WTC11 (cell line): Measurements from ENCODE around the gene CELF6. TPM values are rescaled to one million over a fixed set of nuclear protein-coding genes. Genes with fewer than 3 reads are reported as not detected.

Experiments used
- ATAC-seq: fragments of 200-7000 bp; cut with Tn5 transposase; 2 replicates; pipeline ENCODE4 v1.10.0; 2021; ENCODE audit warnings: mild to moderate bottlenecking, moderate library complexity
- CTCF ChIA-PET: fragments of 300-600 bp; sonication (Branson Sonifier 250); formaldehyde crosslinking; loops from one replicate; lab custom pipeline; 2021; ENCODE audit warnings: antibody characterized with exemption; lab: Charles Lee
- POLR2A ChIA-PET: fragments of 350-600 bp; sonication (Branson Sonifier 250); formaldehyde crosslinking; loops from one replicate; lab custom pipeline; 2021; ENCODE audit warnings: antibody characterized with exemption; lab: Charles Lee
- DNase-seq: peaks from one replicate; pipeline ENCODE4 v3.0.0; 2021; ENCODE audit warnings: low spot score
- H3K27ac Mint-ChIP-seq: 2 replicates; pipeline ENCODE4 v1.8.0; 2021; ENCODE audit warnings: mixed read lengths
- H3K27me3 Mint-ChIP-seq: 2 replicates; pipeline ENCODE4 v1.8.0; 2021; ENCODE audit warnings: low read depth, mild to moderate bottlenecking, moderate library complexity, mixed read lengths
- H3K36me3 Mint-ChIP-seq: 2 replicates; pipeline ENCODE4 v1.8.0; 2021; ENCODE audit warnings: mixed read lengths
- H3K4me1 Mint-ChIP-seq: 2 replicates; pipeline ENCODE4 v1.8.0; 2022; ENCODE audit warnings: mixed read lengths
- H3K4me3 Mint-ChIP-seq: 2 replicates; pipeline ENCODE4 v1.8.0; 2021; ENCODE audit warnings: mild to moderate bottlenecking, moderate library complexity, mixed read lengths
- H3K9me3 Mint-ChIP-seq: 2 replicates; pipeline ENCODE4 v1.8.0; 2021; ENCODE audit warnings: mixed read lengths
- FOXP1 ChIP-seq: sonication (generic); formaldehyde crosslinking; IDR thresholded peaks from 2 replicates; pipeline ENCODE4 v1.8.0; 2022; ENCODE audit warnings: missing genetic modification reagents, mild to moderate bottlenecking, moderate library complexity, borderline replicate concordance
- GABPB1 ChIP-seq: sonication (generic); formaldehyde crosslinking; IDR thresholded peaks from 2 replicates; pipeline ENCODE4 v1.8.1; 2023; ENCODE audit warnings: mild to moderate bottlenecking, missing genetic modification reagents
- HMGA2 ChIP-seq: fragments of 250-450 bp; sonication (Bioruptor Pico); IDR thresholded peaks from 2 replicates; pipeline ENCODE4 v1.4.0; 2021; ENCODE audit warnings: mild to moderate bottlenecking, moderate library complexity
- IRF2 ChIP-seq: sonication (generic); formaldehyde crosslinking; IDR thresholded peaks from 2 replicates; pipeline ENCODE4 v1.8.0; 2022; ENCODE audit warnings: low read depth, missing genetic modification reagents, borderline replicate concordance
- MXD4 ChIP-seq: fragments of 250-450 bp; sonication (Bioruptor Pico); IDR thresholded peaks from 2 replicates; pipeline ENCODE4 v1.8.0; 2021; ENCODE audit warnings: mild to moderate bottlenecking, moderate library complexity, borderline replicate concordance
- NFE2L1 ChIP-seq: sonication (generic); formaldehyde crosslinking; IDR thresholded peaks from 2 replicates; pipeline ENCODE4 v1.8.1; 2023; ENCODE audit warnings: missing genetic modification reagents
- RELA ChIP-seq: sonication (generic); formaldehyde crosslinking; IDR thresholded peaks from 2 replicates; pipeline ENCODE4 v1.8.1; 2022; ENCODE audit warnings: missing genetic modification reagents, mild to moderate bottlenecking, borderline replicate concordance
- SMAD4 ChIP-seq: sonication (generic); formaldehyde crosslinking; IDR thresholded peaks from 2 replicates; pipeline ENCODE4 v1.8.0; 2022; ENCODE audit warnings: mild to moderate bottlenecking, missing genetic modification reagents
- TCF7 ChIP-seq: sonication (generic); formaldehyde crosslinking; IDR thresholded peaks from 2 replicates; pipeline ENCODE4 v1.8.0; 2022; ENCODE audit warnings: mild to moderate bottlenecking, low read depth, missing genetic modification reagents, moderate library complexity
- TEAD1 ChIP-seq: sonication (generic); formaldehyde crosslinking; IDR thresholded peaks from 2 replicates; pipeline ENCODE4 v1.8.0; 2022; ENCODE audit warnings: mild to moderate bottlenecking, missing genetic modification reagents
- ZMAT4 ChIP-seq: fragments of 250-450 bp; sonication (Bioruptor Pico); IDR thresholded peaks from 2 replicates; pipeline ENCODE4 v1.9.0; 2021; ENCODE audit warnings: mild to moderate bottlenecking
- ZNF219 ChIP-seq: sonication (generic); formaldehyde crosslinking; IDR thresholded peaks from 2 replicates; pipeline ENCODE4 v1.8.0; 2023; ENCODE audit warnings: missing genetic modification reagents, mild to moderate bottlenecking, borderline replicate concordance
- ZNF232 ChIP-seq: sonication (generic); formaldehyde crosslinking; IDR thresholded peaks from 2 replicates; pipeline ENCODE4 v1.8.0; 2022; ENCODE audit warnings: mild to moderate bottlenecking, missing genetic modification reagents
- ZNF532 ChIP-seq: fragments of 250-450 bp; sonication (Bioruptor Pico); IDR thresholded peaks from 2 replicates; pipeline ENCODE4 v1.9.0; 2021; ENCODE audit warnings: mild to moderate bottlenecking, borderline replicate concordance
- total RNA-seq: library from RNA; stranded (reverse); gene quantifications from 3 replicates; pipeline ENCODE4 v1.2.3, GENCODE V29; 2021
- TF ChIP-seq, protein P1 (sequence below): sonication (generic); formaldehyde crosslinking; IDR thresholded peaks from 2 replicates; pipeline ENCODE4 v1.8.1; 2023; ENCODE audit warnings: mild to moderate bottlenecking, moderate library complexity, missing genetic modification reagents
- TF ChIP-seq, protein P2 (sequence below): sonication (generic); formaldehyde crosslinking; IDR thresholded peaks from 2 replicates; pipeline ENCODE4 v1.8.1; 2022; ENCODE audit warnings: mild to moderate bottlenecking, missing genetic modification reagents, moderate library complexity, borderline replicate concordance
- TF ChIP-seq, protein P3 (sequence below): sonication (generic); formaldehyde crosslinking; IDR thresholded peaks from 2 replicates; pipeline ENCODE4 v1.8.1; 2022; ENCODE audit warnings: mild to moderate bottlenecking, moderate library complexity, missing genetic modification reagents
- TF ChIP-seq, protein P4 (sequence below): sonication (generic); formaldehyde crosslinking; IDR thresholded peaks from 2 replicates; pipeline ENCODE4 v1.8.0; 2022; ENCODE audit warnings: mild to moderate bottlenecking, missing genetic modification reagents

The CELF6 gene
- total RNA-seq, 1 experiment from 2014 or later = not detected

DNA sequence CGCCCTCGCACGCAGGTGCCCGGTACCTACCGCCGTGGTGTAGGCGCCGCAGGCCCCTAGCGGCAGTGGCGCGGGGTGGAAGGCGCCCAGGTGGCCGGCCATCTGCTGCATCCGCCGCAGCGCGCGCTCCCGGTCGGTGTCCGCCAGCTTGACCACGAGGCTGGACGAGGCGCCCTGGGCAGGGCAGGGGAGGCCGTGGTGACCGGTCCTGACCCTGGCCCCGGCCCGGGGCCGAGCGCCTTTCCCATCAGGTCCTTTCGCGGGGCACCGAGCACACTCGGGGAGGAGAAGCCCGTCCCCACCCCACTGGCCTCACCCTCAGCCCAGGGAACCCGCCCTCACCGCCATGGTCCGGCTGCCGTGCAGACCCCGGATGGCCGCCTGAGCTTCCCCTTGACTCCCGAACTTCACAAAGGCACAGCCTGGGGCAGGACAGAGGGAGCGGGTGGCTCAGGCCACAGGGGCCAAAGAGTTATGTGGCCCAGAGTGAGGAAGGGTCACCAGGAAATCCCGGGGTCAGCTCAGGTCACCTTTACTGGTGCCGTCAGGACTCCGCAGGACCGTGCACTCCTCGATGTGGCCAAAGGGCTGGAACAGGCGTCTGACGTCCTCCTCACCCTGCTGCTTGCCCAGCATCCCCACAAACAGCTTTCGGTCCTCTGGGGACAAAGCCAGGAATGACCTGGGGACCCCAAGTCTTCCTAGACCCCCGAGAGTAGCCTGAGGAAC is 30.2 kb downstream of the CELF6 start:
- no peak overlapping the region for H3K27ac Mint-ChIP-seq
- H3K36me3 Mint-ChIP-seq = no peaks in the 10 kb centered on the region
- ChIA-PET CTCF (no interaction called here), POLR2A (no interaction called here)
- no peaks in the 10 kb centered on the region for H3K4me1 Mint-ChIP-seq
- DNase-seq (no peak), ATAC-seq (no peak)
- peaks cover 35% of the 10 kb centered on the region for H3K27me3 Mint-ChIP-seq
- H3K9me3 Mint-ChIP-seq = no peaks in the 10 kb centered on the region
- TF ChIP-seq TEAD1 (CRISPR knock-in tag) = no peak
- TF ChIP-seq FOXP1 (CRISPR knock-in tag) = no peak
- TF ChIP-seq, protein P1, sequence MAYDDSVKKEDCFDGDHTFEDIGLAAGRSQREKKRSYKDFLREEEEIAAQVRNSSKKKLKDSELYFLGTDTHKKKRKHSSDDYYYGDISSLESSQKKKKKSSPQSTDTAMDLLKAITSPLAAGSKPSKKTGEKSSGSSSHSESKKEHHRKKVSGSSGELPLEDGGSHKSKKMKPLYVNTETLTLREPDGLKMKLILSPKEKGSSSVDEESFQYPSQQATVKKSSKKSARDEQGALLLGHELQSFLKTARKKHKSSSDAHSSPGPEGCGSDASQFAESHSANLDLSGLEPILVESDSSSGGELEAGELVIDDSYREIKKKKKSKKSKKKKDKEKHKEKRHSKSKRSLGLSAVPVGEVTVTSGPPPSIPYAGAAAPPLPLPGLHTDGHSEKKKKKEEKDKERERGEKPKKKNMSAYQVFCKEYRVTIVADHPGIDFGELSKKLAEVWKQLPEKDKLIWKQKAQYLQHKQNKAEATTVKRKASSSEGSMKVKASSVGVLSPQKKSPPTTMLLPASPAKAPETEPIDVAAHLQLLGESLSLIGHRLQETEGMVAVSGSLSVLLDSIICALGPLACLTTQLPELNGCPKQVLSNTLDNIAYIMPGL (CRISPR knock-in tag) = no peak
- no peak for TF ChIP-seq ZNF219 (CRISPR knock-in tag)
- no peak for TF ChIP-seq ZNF532
- TF ChIP-seq RELA (CRISPR knock-in tag) = no peak
- TF ChIP-seq SMAD4 (CRISPR knock-in tag) = no peak
- TF ChIP-seq, protein P2, sequence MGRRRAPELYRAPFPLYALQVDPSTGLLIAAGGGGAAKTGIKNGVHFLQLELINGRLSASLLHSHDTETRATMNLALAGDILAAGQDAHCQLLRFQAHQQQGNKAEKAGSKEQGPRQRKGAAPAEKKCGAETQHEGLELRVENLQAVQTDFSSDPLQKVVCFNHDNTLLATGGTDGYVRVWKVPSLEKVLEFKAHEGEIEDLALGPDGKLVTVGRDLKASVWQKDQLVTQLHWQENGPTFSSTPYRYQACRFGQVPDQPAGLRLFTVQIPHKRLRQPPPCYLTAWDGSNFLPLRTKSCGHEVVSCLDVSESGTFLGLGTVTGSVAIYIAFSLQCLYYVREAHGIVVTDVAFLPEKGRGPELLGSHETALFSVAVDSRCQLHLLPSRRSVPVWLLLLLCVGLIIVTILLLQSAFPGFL = no peak
- TF ChIP-seq GABPB1 = no peak
- no peak for TF ChIP-seq HMGA2 (CRISPR knock-in tag)
- TF ChIP-seq, protein P3, sequence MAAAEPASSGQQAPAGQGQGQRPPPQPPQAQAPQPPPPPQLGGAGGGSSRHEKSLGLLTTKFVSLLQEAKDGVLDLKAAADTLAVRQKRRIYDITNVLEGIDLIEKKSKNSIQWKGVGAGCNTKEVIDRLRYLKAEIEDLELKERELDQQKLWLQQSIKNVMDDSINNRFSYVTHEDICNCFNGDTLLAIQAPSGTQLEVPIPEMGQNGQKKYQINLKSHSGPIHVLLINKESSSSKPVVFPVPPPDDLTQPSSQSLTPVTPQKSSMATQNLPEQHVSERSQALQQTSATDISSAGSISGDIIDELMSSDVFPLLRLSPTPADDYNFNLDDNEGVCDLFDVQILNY (CRISPR knock-in tag) = no peak
- TF ChIP-seq MXD4 (CRISPR knock-in tag) = no peak
- no peak for TF ChIP-seq IRF2 (CRISPR knock-in tag)
- TF ChIP-seq, protein P4, sequence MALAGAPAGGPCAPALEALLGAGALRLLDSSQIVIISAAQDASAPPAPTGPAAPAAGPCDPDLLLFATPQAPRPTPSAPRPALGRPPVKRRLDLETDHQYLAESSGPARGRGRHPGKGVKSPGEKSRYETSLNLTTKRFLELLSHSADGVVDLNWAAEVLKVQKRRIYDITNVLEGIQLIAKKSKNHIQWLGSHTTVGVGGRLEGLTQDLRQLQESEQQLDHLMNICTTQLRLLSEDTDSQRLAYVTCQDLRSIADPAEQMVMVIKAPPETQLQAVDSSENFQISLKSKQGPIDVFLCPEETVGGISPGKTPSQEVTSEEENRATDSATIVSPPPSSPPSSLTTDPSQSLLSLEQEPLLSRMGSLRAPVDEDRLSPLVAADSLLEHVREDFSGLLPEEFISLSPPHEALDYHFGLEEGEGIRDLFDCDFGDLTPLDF (CRISPR knock-in tag) = no peak
- TF ChIP-seq ZMAT4 = no peak
- TF ChIP-seq NFE2L1 (CRISPR knock-in tag) = no peak
- TF ChIP-seq TCF7 = no peak
- no peak for TF ChIP-seq ZNF232 (CRISPR knock-in tag)
- no peak overlapping the region for H3K4me3 Mint-ChIP-seq
